Activated CD8-positive, alpha-beta memory T cell treated with anti-CD3 and anti-CD28 coated beads, Interleukin-2, amount 50 U/mL, for 4 hours (primary cell): ENCODE data around the gene RORC.
A peak's percentile ranks its signal among the peaks of the same experiment; 100 is the strongest.

Experiments used
- DNase-seq: peaks from one replicate; pipeline ENCODE4 v3.0.0-alpha.2; 2020

RORC gene

GRCh38 chr1:151825751-151826660, 5.6 kb downstream of the RORC start:
- peak; percentile 46 for DNase-seq

GRCh38 chr1:151825204-151825603, 6.4 kb downstream of the RORC start:
- no peak for DNase-seq

- DNase-seq: no peak
These were observed 8.4 kb downstream of the RORC start for GRCh38 chr1:151823175-151823574.

- DNase-seq: peak; percentile 54
These were observed 9.2 kb downstream of the RORC start for GRCh38 chr1:151822404-151822803.

GRCh38 chr1:151820940-151821339, 10.7 kb downstream of the RORC start:
- DNase-seq: no peak

- DNase-seq: no peak
These were observed 11.5 kb downstream of the RORC start for GRCh38 chr1:151819976-151820623.

GRCh38 chr1:151819227-151819835, 12.3 kb downstream of the RORC start:
- DNase-seq: no peak

GRCh38 chr1:151817353-151817730, 14.3 kb downstream of the RORC start:
- no peak for DNase-seq

GRCh38 chr1:151816548-151817352, 14.9 kb downstream of the RORC start:
- DNase-seq: no peak

GRCh38 chr1:151815716-151816327, 15.8 kb downstream of the RORC start:
- DNase-seq: no peak

GRCh38 chr1:151814971-151815545, 16.5 kb downstream of the RORC start:
- DNase-seq: no peak

GRCh38 chr1:151814426-151814825, 17.2 kb downstream of the RORC start:
- no peak for DNase-seq

- DNase-seq: no peak
These were observed 18.2 kb downstream of the RORC start for GRCh38 chr1:151813271-151813977.

- DNase-seq: no peak
These were observed 20.4 kb downstream of the RORC start for GRCh38 chr1:151811181-151811580.

GRCh38 chr1:151809985-151810556, 21.5 kb downstream of the RORC start:
- no peak for DNase-seq

- no peak for DNase-seq
These were observed 22.2 kb downstream of the RORC start for GRCh38 chr1:151809290-151809984.

- DNase-seq: no peak
These were observed 23.8 kb downstream of the RORC start for GRCh38 chr1:151807766-151808165.

GRCh38 chr1:151807131-151807530, 24.5 kb downstream of the RORC start:
- no peak for DNase-seq

- DNase-seq: no peak
These were observed 25.4 kb downstream of the RORC start for GRCh38 chr1:151806170-151806569.

GRCh38 chr1:151805066-151805820, 26.4 kb downstream of the RORC start, which contains the start of gene LINGO4:
LINGO4 (minus strand) TSS chr1:151805419; CDS start chr1:151802704, 2,715 bp downstream.
- no peak for DNase-seq
